K562 (cell line): ENCODE measurements around the gene ARHGAP35. TPM values are rescaled to one million over a fixed set of nuclear protein-coding genes. Genes with fewer than 3 reads are reported as not detected.

Experiments
- ELF2 ChIP-seq: fragments of 250-450 bp; sonication (Bioruptor Pico); IDR thresholded peaks from 2 replicates; pipeline ENCODE4 v1.5.0; 2021; ENCODE audit warnings: mild to moderate bottlenecking
- GMEB1 ChIP-seq: fragments of 250-450 bp; sonication (Bioruptor Pico); IDR thresholded peaks from 2 replicates; pipeline ENCODE4 v1.4.0; 2020; ENCODE audit warnings: mild to moderate bottlenecking
- KHSRP ChIP-seq: fragments of 450-650 bp; IDR thresholded peaks from 2 replicates; pipeline ENCODE4 v1.6.1; 2017
- PCBP2 ChIP-seq: fragments of 200-400 bp; formaldehyde crosslinking; IDR thresholded peaks from 2 replicates; pipeline ENCODE4 v1.6.1; 2018; ENCODE audit warnings: low read length, low read depth, mild to moderate bottlenecking, moderate library complexity; ENCODE audit not compliant: poor library complexity, severe bottlenecking
- REST ChIP-seq, 2 experiments: fragments of 450-650 bp; formaldehyde crosslinking in 1 of 2; IDR thresholded peaks; 2 replicates each; pipeline versions ENCODE4 v1.4.0 to v1.6.1; 2014 to 2020; ENCODE audit warnings: mild to moderate bottlenecking in 2 of 2, borderline replicate concordance in 1 of 2, low read depth in 1 of 2
- SMAD2 ChIP-seq: fragments of 150-350 bp; IDR thresholded peaks from 2 replicates; pipeline ENCODE4 v1.6.1; 2014; ENCODE audit warnings: low read depth, mild to moderate bottlenecking, low read length
- SNRNP70 ChIP-seq: fragments of 200-400 bp; formaldehyde crosslinking; optimal IDR thresholded peaks from 2 replicates; pipeline ENCODE3; 2017; ENCODE audit warnings: low read depth, low read length
- TAF1 ChIP-seq: IDR thresholded peaks from 2 replicates; pipeline ENCODE4 v1.6.1; 2011; ENCODE audit warnings: mild to moderate bottlenecking, low read length, moderate library complexity; ENCODE audit not compliant: insufficient read depth, control insufficient read depth, severe bottlenecking; ENCODE audit errors: extremely low read depth
- TAF15 ChIP-seq: fragments of 200-400 bp; formaldehyde crosslinking; IDR thresholded peaks from 2 replicates; pipeline ENCODE4 v1.6.1; 2017; ENCODE audit warnings: mild to moderate bottlenecking, low read depth, low read length, moderate library complexity
- ZFP91 ChIP-seq: sonication (generic); formaldehyde crosslinking; IDR thresholded peaks from 2 replicates; pipeline ENCODE4 v1.8.0; 2022; ENCODE audit warnings: mild to moderate bottlenecking, missing genetic modification reagents
- ZHX1 ChIP-seq: fragments of 150-350 bp; conservative IDR thresholded peaks from 2 replicates; pipeline ENCODE4 v1.6.1; 2014; ENCODE audit warnings: low read length
- polyA plus RNA-seq, 8 experiments: library from polyadenylated mRNA; depleted of rRNA in 4 of 8; stranded (reverse) in 5 of 8; unstranded in 3 of 8; fragments of >200 nt; fragmentation: Nextera tagmentation in 2 of 8; fragmentation: Illumina TruSeq in 1 of 8; extraction: Ambion mirVana in 2 of 8; extraction: Trizol in 1 of 8; gene quantifications; 2 replicates each; pipeline versions ENCODE4 v1.2.1 to v1.2.3, GENCODE V29; 2011 to 2014; ENCODE audit warnings: inconsistent platforms in 1 of 8, missing spikeins in 1 of 8
- total RNA-seq, 7 experiments: library from RNA; depleted of rRNA in 6 of 7; stranded (reverse); fragments of >200 nt in 6 of 7; fragmentation: Illumina TruSeq in 2 of 7; extraction: Trizol in 2 of 7; gene quantifications; 2 replicates each; pipeline versions ENCODE4 v1.2.1 to v1.2.3, GENCODE V29; 2011 to 2021; ENCODE audit warnings: low replicate concordance in 1 of 7

ARHGAP35 gene
- total and polyA plus RNA-seq, 9 of the 15 experiments (the other 6 are each of a cell fraction or from before 2014, with no cell fraction given): 0.27 to 26.4 (median 10.2) TPM

GRCh38 chr19:46862503-46862834 is 1.7 kb downstream of the ARHGAP35 start (continued):
- TF ChIP-seq KHSRP (no peak), ELF2 (CRISPR knock-in tag) (no peak), TAF1 (no peak), SNRNP70 (no peak), ZHX1 (no peak), PCBP2 (no peak), SMAD2 (no peak), REST (IDR thresholded peaks at IDR 0.05; ENCODE audit: borderline replicate concordance) (peak; percentile 16; the same call in 1 of the 2 replicates), REST (CRISPR knock-in tag; IDR thresholded peaks at IDR 0.05; ENCODE audit: low read depth) (no peak), TAF15 (no peak), GMEB1 (CRISPR knock-in tag) (no peak), ZFP91 (CRISPR knock-in tag) (no peak)
